Testis (tissue), 2 donors: ENCODE results near the gene TRIM58.

ENCODE experiments used
- POLR2A ChIP-seq: fragments of 450-650 bp; IDR thresholded peaks from one replicate; pipeline ENCODE4 v1.6.1; 2017; ENCODE audit warnings: antibody characterized with exemption, mild to moderate bottlenecking, moderate library complexity
- TF ChIP-seq, protein P1 (sequence below), 3 experiments: fragments of 450-650 bp in 2 of 3; fragments of 200-600 bp in 1 of 3; sonication (generic) in 1 of 3; IDR thresholded peaks; one replicate each; pipeline ENCODE4 v1.5.1; 2016 to 2019; ENCODE audit warnings: antibody characterized with exemption in 3 of 3, mild to moderate bottlenecking in 2 of 3, moderate library complexity in 1 of 3

DNA sequence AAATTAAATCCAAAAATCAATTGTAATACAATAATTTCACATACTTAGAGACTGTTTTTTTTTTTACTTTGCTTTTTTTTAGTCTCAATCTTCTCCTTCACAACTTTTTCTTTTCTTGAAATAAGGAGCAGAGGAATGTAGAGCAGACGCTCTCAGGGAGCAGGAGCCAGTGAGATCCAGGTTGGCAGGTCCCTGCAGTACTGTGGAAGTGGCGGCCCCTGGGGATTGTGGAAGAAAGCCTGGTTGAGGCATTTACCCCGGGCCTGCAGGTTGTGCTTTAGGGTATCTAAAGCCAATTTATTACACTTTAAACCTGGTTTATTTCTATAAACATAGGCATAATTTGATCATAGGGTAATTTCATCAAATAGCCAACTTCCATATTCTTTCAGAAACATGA is 67.0 kb downstream of the TRIM58 start:
- TF ChIP-seq, protein P1, sequence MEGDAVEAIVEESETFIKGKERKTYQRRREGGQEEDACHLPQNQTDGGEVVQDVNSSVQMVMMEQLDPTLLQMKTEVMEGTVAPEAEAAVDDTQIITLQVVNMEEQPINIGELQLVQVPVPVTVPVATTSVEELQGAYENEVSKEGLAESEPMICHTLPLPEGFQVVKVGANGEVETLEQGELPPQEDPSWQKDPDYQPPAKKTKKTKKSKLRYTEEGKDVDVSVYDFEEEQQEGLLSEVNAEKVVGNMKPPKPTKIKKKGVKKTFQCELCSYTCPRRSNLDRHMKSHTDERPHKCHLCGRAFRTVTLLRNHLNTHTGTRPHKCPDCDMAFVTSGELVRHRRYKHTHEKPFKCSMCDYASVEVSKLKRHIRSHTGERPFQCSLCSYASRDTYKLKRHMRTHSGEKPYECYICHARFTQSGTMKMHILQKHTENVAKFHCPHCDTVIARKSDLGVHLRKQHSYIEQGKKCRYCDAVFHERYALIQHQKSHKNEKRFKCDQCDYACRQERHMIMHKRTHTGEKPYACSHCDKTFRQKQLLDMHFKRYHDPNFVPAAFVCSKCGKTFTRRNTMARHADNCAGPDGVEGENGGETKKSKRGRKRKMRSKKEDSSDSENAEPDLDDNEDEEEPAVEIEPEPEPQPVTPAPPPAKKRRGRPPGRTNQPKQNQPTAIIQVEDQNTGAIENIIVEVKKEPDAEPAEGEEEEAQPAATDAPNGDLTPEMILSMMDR (IDR thresholded peaks at IDR 0.05): no peak
- TF ChIP-seq POLR2A: no peak
